ENCODE measurements around the gene FARSA.
A peak's percentile ranks its signal among the peaks of the same experiment; 100 is the strongest.
"Not testable (repeated sequence)": the region's sequence is repeated elsewhere in the genome, so short reads cannot be mapped to it uniquely, and the experiment has no call there.

FARSA gene

DNA sequence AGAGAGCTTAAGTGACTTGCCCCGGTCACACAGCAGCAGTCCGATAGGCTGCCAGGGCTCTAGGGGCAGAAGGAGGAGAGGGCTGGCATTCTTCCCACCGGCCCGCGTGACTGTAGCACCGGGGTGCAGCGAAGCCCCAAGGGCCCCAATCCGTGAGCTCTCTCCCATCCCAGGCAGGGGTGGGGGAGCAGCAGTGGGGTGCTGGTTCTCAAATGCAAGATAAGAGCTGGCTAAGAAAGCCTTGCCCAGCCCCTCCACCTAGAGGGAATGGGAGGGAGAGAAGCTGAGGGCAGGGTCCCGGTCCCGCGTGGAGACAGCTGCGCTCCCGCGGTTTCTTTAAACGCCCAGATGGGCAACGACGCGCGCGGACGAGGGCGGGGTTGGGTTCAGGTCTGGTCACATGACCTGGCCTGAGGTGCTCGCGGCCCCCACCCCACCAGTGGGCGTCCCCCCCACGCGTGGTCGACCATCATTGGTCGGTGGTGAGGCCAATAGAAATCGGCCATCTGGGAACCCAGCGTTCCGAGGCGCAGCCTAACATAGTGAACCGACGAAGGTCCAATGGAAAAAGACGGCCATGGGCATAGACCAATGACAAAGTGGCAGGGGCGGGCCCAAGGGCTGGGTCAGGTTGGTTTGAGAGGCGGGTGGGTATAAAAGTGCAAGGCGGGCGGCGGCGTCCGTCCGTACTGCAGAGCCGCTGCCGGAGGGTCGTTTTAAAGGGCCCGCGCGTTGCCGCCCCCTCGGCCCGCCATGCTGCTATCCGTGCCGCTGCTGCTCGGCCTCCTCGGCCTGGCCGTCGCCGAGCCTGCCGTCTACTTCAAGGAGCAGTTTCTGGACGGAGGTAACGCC is 4.6 kb upstream of the FARSA start, which contains the start of gene CALR:
Gene CALR (plus strand): TSS at position 683 of the 852 bp plus-strand sequence. CDS start 71 bp downstream, at position 754.
- peak; percentile 97 to 98 for DNase-seq (ENCODE audit: low read depth in 1 of 2, low spot score in 1 of 2)

DNA sequence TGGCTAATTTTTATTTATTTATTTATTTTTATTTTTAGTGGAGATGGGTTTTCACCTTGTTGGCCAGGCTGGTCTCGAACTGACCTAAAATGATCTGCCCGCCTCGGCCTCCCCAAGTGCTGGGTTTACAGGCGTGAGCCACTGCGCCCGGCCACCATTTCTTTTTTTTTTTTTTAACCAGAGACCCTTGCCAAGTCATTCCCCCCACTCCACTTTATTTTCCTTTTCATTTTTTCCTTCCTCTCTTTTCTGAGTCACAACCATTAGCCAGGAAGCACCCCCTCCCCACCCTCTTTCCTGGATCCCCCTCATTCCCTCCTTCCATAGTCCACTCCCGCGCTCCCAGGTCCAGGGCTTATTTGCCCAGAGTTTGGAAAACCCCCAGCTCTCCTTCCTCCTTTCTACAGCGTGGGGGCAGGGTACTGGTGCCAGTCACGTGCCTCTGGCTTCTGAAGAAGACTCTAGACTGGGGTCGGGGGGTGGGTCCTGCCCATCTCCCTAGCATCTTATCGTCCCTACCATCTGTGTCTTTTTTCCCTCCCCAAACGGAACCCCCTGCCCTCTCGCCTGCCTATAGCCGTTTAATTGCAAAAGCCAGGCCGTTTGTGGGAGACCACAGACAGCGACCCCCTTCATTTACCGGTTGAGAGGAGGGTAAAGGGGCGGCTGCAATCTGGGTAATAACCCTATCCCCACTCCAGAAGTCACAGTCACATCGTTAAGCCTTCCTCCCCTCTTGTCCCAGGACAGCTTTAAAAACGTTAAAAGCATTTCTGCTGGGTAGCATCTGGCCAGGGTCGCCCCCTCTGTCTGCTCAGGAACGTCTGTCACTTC is 3.8 kb upstream of the FARSA start:
- no peak for DNase-seq (ENCODE audit: low read depth in 1 of 2, low spot score in 1 of 2)

DNA sequence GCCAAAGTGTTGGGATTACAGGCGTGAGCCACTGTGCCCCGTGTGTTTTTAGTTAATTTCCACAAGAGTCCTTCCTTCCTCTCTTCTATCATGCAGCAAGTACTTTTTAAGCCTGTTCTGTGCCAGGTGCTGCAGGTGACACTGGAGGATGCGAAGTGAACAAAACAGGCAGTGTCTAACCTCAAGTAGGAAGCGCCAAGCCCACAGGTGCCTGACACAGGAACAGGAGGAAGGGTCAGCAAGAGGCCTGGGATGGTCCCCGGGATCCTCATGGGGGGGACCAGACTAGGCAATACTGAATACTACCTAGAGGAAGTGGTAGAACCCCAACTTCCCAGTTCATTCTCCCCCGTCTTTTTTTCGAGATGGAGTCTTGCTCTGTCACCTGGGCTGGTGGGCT is 3.1 kb upstream of the FARSA start:
- no peak for DNase-seq (ENCODE audit: low read depth in 1 of 2, low spot score in 1 of 2)

DNA sequence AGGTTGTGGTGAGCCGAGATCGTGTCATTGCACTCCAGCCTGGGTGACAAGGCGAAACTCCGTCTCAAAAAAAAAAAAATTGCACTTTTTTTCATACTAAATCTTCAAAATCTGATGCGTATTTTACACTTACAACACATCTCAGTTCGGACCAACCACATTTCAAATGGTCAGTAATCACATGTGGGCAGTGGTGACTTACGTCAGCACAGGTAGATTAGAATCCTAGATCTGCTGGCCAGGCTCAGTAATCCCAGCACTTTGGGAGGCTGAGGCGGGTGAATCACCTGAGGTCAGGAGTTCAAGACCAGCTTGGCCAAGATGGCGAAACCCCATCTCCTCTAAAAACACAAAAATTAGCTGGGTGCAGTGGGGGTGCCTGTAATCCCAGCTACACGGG is 1.6 kb upstream of the FARSA start:
- DNase-seq (ENCODE audit: low read depth in 1 of 2, low spot score in 1 of 2) = no peak

DNA sequence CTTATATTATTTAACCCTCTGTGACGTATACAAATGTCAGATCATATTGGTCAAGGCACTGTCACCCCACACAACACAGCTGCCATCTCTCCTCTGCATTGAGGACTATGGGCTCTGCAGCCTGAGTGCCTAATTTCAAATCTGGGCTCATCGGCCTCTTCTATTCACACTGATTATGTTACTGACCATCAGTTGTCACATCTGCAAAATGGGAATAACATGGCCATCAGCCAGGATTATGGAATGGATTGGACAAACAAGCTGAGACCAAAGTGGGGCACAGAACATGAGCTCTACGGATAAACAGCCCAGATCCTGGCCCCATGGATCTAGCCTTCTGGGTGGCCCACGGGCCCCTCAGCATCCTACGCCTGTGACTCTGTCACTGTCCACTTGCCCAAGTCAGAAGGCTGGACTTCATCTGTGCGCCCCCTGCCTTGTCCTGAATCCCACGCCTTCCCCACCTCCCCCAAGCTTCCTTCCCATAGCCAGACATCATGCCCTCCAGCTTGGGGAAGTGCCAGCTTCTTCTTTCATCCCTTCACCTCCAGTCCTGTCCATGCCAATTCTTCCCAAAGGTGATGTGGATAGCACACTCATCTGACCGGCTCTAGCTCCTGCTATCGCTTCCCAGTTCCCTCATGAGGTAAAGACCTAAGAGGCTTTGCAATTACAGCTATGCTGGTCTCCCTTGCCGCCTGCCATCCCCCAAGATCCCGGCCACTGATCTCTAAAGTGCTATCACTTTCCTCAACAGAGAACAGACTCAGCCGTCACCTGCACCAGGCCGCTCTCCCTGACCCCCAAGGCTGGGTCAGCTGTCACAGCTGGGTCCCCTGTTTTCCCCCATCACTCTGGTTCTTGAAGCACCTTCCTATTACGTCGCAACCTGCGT is 872 bp downstream of the FARSA start:
- no peak for DNase-seq (ENCODE audit: low read depth in 1 of 2, low spot score in 1 of 2)

DNA sequence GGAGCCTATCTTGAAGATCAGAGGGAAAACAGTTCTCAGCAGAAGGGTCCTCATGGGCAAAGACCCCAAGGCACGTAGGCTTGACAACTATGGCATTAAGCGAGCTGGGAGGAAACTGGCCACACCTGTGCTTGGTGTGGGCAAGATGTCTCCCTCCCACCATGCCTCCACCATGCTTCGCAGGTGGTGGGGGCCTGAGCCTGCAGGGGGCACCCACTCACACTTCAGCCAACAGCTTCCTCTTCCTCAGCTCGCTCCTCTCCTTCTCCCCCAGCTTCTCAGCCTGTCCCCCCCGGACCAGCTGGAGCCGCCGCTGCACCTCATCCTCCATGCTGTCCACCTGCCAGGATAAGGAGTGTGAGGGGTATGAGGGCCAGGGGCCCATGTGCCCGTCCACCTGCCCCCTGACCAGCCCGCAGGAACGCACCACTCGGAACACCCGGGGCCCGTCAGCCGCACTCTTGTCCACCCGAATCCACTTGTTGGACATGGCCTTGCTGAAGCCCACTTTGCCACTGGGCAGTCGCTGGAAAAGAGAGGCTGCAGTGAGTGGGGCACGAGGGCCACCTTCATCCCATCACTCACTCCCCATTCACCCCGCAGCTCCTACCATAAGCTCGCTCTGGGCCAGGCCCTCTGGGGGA is 3.4 kb downstream of the FARSA start:
- DNase-seq (ENCODE audit: low read depth in 1 of 2, low spot score in 1 of 2) = no peak

DNA sequence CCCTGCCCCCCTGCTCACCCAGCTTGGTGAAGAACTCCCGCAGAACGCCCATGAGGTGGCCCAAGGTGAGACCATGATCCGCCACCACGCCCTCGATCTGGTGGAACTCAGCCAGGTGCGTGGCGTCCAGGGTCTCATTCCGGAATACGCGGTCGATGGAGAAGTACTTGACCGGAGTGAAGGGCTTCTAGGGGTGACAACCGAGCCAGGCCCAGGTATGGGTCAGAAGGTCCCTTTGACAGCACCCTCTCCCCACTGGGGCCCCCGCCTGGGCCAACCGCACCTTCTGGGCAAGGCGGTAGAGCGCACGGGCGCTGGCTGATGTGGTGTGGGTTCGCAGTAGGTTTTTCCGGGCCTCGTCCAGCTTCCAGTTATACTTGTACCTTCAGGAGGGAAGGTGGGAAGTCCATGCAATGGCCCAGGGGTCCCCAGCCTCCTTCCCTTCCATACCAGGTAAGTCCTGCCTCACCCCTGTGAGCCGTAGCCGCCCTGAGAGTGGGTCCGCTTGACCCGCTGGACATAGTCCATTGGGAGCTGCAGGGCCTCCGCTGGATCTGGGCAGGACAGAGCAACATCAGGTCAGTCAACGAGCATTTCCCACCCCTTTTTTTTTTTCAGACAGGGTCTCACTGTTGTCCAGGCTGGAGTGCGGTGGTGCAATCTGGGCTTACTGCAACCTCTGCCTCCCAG is 8.7 kb downstream of the FARSA start:
- no peak for DNase-seq (ENCODE audit: low read depth in 1 of 2, low spot score in 1 of 2)

DNA sequence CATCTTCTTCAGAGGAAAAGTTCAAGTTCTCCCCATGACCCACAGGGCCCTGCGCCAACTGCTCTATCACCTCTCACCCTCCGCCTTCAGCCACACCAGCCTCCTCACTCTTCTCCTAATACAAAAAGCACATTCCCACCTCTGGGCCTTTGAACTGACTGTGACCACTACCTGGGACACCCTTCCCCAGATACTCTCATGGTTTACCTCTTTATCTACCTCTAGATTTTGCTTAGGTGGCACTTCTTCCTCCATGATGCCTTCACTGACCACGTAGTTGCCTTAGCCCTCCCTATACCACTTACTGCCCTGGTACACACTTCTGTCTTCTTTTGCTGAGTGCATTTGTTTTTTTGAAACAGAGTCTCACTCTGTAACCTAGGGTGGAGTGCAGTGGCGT is 10.6 kb downstream of the FARSA start:
- DNase-seq (ENCODE audit: low read depth in 1 of 2, low spot score in 1 of 2) = no peak

DNA sequence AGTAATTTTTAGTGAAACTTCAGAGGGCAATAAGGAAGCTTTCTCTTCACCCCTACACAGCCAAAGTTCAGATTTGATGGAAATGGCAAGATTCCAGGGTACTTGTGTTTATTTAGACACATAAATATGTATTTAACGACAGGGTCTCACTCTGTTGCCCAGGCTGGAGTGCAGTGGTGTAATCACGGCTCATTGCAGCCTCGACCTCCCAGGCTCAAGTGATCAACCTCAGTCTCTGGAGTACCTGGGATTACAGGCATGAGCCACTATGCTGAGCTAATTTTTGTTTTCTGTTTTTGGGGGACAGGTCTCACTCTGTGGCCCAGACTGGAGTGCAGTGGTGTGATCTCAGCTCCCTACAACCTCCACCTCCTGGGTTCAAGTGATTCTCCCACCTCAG is 12.5 kb downstream of the FARSA start:
- no peak for DNase-seq (ENCODE audit: low read depth in 1 of 2, low spot score in 1 of 2)

DNA sequence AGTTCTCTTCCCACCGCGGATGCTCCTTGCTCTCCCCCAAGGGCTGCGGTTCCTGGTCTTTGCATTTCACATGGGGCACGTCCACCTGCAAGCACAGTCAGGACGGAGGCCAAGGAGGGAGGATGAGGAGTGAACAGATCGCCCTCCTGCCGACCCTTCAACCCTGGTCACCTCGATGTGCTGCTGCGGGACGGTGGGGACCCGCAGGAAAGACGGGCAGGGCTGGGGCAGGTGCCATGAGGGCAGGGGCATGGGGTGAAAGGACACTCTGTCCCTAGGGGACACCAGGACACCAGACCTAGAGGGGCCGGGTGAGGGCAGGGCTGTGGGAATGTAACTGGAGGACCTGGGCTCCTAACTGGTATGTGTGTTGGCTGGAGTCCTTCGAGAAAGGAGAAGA is 15.3 kb downstream of the FARSA start:
- DNase-seq (ENCODE audit: low read depth in 1 of 2, low spot score in 1 of 2) = no peak

DNA sequence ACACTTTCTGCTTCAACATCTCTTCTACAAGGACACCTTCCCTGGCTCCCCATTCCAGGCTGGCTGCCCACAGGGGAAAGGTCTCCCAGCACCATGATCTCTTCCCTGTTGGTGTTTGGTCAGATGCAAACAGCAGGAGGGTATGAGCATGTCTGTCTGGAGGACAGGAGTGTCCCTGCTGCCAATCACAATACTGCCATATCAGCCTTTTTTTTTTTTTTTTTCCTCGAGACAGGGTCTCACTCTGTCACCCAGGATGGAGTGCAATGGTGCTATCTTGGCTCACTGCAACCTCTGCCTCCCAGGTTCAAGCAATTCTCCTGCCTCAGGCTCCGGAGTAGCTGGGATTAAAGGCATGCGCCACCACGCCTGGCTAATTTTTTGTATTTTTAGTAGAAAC is 17.7 kb downstream of the FARSA start:
- not testable (repeated sequence) for DNase-seq (ENCODE audit: low read depth in 1 of 2, low spot score in 1 of 2)

DNA sequence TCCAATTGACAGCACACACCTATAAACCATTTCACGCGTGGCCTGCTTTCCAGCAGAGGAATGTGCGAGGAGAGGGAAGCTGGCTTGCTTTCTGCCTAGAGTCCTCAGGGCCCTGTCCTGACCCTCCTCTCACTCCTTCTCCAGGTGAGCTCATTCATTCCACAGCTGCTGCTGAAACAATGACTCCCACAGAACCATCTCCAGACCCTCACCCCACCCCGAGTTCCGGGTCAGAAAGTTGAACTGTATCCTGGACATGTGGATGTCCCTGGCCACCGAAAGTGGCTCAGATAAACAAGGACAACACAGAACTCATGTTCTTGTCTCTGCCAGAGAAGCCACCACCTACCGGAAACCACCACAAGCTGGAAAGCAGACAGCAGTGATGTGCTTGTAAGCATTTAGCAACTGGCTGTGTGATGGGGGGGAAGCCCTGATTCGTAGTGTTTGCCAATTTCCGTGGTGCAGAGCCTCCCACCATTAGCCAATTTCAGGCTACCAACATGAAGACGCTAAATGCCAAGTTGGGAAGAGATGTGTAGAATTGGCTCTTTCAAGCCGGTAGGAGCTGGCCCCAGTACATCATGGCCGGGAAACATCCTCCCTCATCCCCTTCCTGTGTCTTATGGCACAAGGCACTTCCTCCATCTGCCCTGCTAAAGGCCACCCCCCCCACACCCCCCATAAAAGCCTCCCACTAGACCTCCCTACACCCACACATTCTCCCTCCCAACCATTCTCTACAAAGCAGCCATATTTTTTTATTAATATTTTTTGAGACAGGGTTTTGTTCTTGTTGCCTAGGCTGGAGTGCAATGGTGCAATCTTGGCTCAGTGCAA is 19.4 kb downstream of the FARSA start:
- DNase-seq (ENCODE audit: low read depth in 1 of 2, low spot score in 1 of 2) = peak in 1 of 2 donors; percentile 27

DNA sequence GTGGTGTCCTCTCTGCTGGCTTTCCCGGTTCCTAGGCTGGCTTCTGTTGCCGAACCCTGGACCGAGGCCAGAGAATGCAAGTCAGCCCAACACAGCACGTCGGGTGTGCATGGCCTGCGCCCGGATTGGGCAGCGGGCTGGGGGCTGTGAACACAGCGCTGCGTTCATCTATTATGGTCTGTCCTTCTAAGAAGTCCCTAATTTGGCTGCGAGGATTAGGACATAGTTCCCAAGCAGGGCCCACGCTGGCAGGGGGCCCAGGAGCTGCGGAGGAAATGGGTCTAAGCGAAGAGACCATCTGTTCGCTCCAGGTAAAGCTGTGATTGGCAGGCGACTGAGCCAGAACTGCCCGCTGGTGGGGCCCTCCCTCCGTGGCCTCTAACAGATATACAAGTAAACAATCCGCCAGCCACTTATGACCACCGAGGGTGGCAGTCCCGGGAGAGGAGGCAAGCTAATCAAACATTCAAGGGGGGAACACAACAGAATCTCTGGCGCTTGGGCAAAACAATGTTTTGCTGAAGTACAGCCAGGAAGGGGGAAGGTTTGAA is 20.4 kb downstream of the FARSA start:
- DNase-seq (ENCODE audit: low read depth in 1 of 2, low spot score in 1 of 2) = no peak

DNA sequence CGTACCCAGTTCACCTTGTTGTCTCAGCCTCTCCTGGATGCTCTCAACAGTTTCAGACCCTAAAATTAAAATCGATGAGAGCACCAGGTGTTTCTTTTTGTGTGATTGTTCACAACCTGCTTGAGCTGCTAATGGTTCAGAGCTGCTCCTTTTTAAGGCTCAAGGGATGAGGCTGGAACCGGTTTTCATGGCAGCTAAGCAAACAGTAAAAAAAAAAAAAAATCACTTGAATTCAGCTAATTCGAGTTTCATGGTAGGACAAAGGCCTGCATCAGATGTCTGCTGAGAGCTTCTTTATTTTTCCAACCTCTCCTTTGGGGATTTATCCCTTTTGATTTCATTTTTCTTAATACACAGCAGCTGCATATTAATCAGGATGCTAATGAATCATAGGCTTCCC is 20.9 kb downstream of the FARSA start:
- DNase-seq (ENCODE audit: low read depth in 1 of 2, low spot score in 1 of 2) = no peak

DNA sequence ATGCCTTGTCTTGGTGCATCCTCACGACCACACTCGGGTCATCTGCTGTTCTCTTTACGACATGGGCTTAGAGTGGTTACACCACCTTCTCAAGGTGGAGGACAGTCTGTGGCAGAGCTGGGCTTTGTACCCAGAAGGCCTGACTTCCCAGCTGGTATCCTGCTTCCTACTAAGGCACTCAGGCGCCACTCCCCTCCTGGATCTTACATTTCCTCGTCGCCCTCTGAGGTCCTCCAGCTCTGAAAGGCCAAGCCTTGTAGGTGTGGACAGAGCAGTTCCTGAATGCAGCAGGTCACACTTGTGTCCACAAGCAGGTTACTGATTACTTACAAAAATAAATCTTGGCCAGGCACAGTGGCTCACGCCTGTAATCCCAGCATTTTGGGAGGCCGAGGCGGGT is 26.3 kb downstream of the FARSA start:
- no peak for DNase-seq (ENCODE audit: low read depth in 1 of 2, low spot score in 1 of 2)

DNA sequence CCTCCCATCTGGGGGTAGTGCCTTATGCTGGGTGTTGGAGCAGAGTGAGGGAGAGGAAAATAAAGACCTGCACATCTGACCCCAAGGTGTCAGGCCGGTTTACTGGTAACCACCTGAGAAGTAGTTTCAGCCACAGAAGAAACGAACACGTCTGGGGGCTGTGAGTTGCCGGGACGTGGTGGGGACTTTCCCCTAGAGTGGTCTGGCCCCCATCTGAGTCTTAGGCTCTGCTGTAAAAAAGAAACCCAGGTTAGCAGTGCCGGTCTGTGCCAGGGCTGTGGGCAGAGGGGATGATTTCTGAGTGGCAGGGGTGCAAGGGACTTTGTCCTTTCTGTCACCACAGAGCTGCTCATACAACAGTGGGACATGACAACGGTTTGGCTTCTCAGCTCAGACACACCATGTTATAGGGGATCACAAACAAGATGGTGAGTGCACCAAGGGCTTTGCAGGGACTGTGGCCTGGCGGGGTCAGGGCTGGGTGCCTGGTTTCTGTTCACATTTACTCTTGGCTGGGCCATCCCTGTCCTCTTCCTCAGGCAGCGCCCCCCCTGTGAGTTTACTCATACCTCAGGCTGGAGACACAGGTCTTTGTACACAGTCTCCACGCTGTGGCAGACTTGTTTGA is 33.5 kb downstream of the FARSA start:
- DNase-seq (ENCODE audit: low read depth in 1 of 2, low spot score in 1 of 2) = no peak

DNA sequence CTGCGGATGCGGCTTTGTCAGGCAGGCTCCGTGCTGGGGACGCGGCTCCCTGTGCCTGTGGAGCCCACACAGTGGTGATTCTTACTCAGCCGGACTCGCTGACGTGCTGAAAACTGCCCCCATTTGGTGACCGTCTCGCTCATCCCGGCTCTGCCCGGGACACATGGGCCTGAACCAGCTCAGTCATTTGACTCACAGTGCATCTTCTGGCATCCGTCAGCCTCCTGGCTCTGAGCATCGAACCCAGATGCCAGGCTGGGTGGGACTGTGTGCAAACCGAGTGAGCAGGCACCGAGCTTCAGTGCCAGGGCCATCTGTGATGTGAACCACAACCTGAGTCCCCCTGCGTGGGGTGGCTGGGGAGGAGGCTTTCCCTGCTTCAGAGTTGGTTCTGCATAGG is 37.1 kb downstream of the FARSA start:
- no peak for DNase-seq (ENCODE audit: low read depth in 1 of 2, low spot score in 1 of 2)

DNA sequence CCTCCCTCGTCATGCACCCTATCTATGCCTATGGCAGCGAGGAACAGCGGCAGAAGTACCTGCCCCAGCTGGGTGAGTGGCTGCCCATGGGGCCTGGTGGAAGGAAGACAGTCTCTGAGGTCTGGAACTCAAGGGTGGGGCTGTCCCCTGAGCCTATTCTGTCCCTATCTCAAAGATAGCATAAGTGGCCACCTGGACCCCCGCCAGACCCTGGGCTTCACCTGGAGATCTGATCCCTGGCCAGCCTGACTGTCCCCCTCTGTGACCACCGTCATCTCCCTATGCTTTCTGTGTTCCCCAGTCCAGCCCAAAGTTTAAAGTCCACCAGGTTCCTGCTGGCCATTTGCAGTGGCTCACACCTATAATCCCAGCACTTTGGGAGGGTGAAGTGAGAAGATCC is 39.9 kb downstream of the FARSA start:
- DNase-seq (ENCODE audit: low read depth in 1 of 2, low spot score in 1 of 2) = no peak
